H9 (cell line): ENCODE measurements around the gene MORN5. TPM values are rescaled to one million over a fixed set of nuclear protein-coding genes. Genes with fewer than 3 reads are reported as not detected.

Source experiments
- DNase-seq: peaks from one replicate; pipeline ENCODE4 v3.0.0-alpha.2; 2017
- H2AFZ ChIP-seq: one replicate; pipeline ENCODE4 v1.6.1; 2013; ENCODE audit warnings: mild to moderate bottlenecking, low read length, control low read depth, moderate library complexity
- H2AK5ac ChIP-seq: 2 replicates; pipeline ENCODE4 v1.6.1; 2013; ENCODE audit warnings: low read length, control low read depth, mixed read lengths; ENCODE audit not compliant: insufficient read length
- H2BK120ac ChIP-seq: one replicate; pipeline ENCODE4 v1.6.1; 2013; ENCODE audit warnings: low read depth, mild to moderate bottlenecking, low read length, control low read depth, inconsistent platforms; ENCODE audit not compliant: poor library complexity, severe bottlenecking
- H2BK12ac ChIP-seq: 2 replicates; pipeline ENCODE4 v1.6.1; 2013; ENCODE audit warnings: low read length, control low read depth, mixed read lengths, low read depth; ENCODE audit not compliant: insufficient read length
- H2BK15ac ChIP-seq: 2 replicates; pipeline ENCODE4 v1.6.1; 2013; ENCODE audit warnings: low read depth, low read length, control low read depth
- H2BK20ac ChIP-seq: one replicate; pipeline ENCODE4 v1.6.1; 2013; ENCODE audit warnings: low read depth, mild to moderate bottlenecking, low read length, control low read depth, inconsistent platforms; ENCODE audit not compliant: poor library complexity, severe bottlenecking
- H2BK5ac ChIP-seq: 2 replicates; pipeline ENCODE4 v1.6.1; 2013; ENCODE audit warnings: low read length, control low read depth, mixed read lengths; ENCODE audit not compliant: insufficient read length
- H3K14ac ChIP-seq: 2 replicates; pipeline ENCODE4 v1.6.1; 2013; ENCODE audit warnings: low read length, control low read depth; ENCODE audit not compliant: insufficient read depth
- H3K18ac ChIP-seq: 2 replicates; pipeline ENCODE4 v1.6.1; 2013; ENCODE audit warnings: low read depth, mild to moderate bottlenecking, mixed read lengths, low read length, control low read depth; ENCODE audit not compliant: insufficient read length
- H3K23ac ChIP-seq: 2 replicates; pipeline ENCODE4 v1.6.1; 2013; ENCODE audit warnings: low read length, control low read depth, mixed read lengths, low read depth; ENCODE audit not compliant: insufficient read length
- H3K23me2 ChIP-seq: 2 replicates; pipeline ENCODE4 v1.6.1; 2013; ENCODE audit warnings: low read depth, mild to moderate bottlenecking, mixed read lengths, low read length, control low read depth; ENCODE audit not compliant: insufficient read length, poor library complexity, severe bottlenecking
- H3K27ac ChIP-seq: 2 replicates; pipeline ENCODE4 v1.5.1; 2013; ENCODE audit warnings: low read length, control low read depth, mixed read lengths, low read depth; ENCODE audit not compliant: insufficient read length
- H3K27me3 ChIP-seq: 2 replicates; pipeline ENCODE4 v1.6.1; 2013; ENCODE audit warnings: low read length, control low read depth, inconsistent platforms; ENCODE audit not compliant: insufficient read depth
- H3K4ac ChIP-seq: 2 replicates; pipeline ENCODE4 v1.6.1; 2013; ENCODE audit warnings: low read depth, mild to moderate bottlenecking, control low read depth, inconsistent platforms, low read length, moderate library complexity
- H3K4me1 ChIP-seq: 2 replicates; pipeline ENCODE4 v1.6.1; 2013; ENCODE audit warnings: low read length, control low read depth, inconsistent platforms; ENCODE audit not compliant: insufficient read depth
- H3K4me2 ChIP-seq: 2 replicates; pipeline ENCODE4 v1.6.1; 2013; ENCODE audit warnings: low read length, control low read depth, mixed read lengths; ENCODE audit not compliant: insufficient read length, insufficient read depth
- H3K56ac ChIP-seq: 2 replicates; pipeline ENCODE4 v1.6.1; 2013; ENCODE audit warnings: low read depth, mild to moderate bottlenecking, mixed read lengths, low read length, control low read depth; ENCODE audit not compliant: insufficient read length
- H3K79me1 ChIP-seq: 2 replicates; pipeline ENCODE4 v1.6.1; 2013; ENCODE audit warnings: low read depth, mild to moderate bottlenecking, moderate library complexity, low read length, control low read depth, inconsistent platforms; ENCODE audit not compliant: insufficient read depth, poor library complexity, severe bottlenecking
- H3K79me2 ChIP-seq: 2 replicates; pipeline ENCODE4 v1.6.1; 2013; ENCODE audit warnings: low read length, control low read depth, inconsistent platforms; ENCODE audit not compliant: insufficient read depth
- H3K9ac ChIP-seq: 2 replicates; pipeline ENCODE4 v1.6.1; 2013; ENCODE audit warnings: low read length, control low read depth, mixed read lengths; ENCODE audit not compliant: insufficient read length; ENCODE audit errors: extremely low read depth
- H3K9me3 ChIP-seq: one replicate; pipeline ENCODE4 v1.6.1; 2013; ENCODE audit warnings: low read depth, low read length, inconsistent platforms; ENCODE audit not compliant: control insufficient read depth
- H3T11ph ChIP-seq: one replicate; pipeline ENCODE4 v1.6.1; 2013; ENCODE audit warnings: mild to moderate bottlenecking, low read length, control low read depth, inconsistent platforms
- H4K20me1 ChIP-seq: one replicate; pipeline ENCODE4 v1.6.1; 2013; ENCODE audit not compliant: control insufficient read depth, insufficient read length, insufficient read depth
- H4K5ac ChIP-seq: 2 replicates; pipeline ENCODE4 v1.6.1; 2013; ENCODE audit warnings: low read depth, mild to moderate bottlenecking, mixed read lengths, low read length, control low read depth; ENCODE audit not compliant: insufficient read length
- H4K8ac ChIP-seq: replicated peaks from 2 replicates; pipeline ENCODE4 v1.6.1; 2013; ENCODE audit warnings: low read length, control low read depth, mixed read lengths, low read depth; ENCODE audit not compliant: insufficient read length
- H4K91ac ChIP-seq: 2 replicates; pipeline ENCODE4 v1.6.1; 2013; ENCODE audit warnings: low read depth, mild to moderate bottlenecking, moderate library complexity, mixed read lengths, low read length, control low read depth; ENCODE audit not compliant: insufficient read length
- H3K27ac Mint-ChIP-seq, 3 experiments: 2 replicates in 2 of 3; 3 replicates in 1 of 3; pipeline ENCODE4 v1.8.0; 2020 to 2021; ENCODE audit warnings: mixed read lengths in 3 of 3, mild to moderate bottlenecking in 1 of 3, moderate library complexity in 1 of 3
- H3K27me3 Mint-ChIP-seq: 2 replicates; pipeline ENCODE4 v1.8.0; 2021; ENCODE audit warnings: low read depth, mild to moderate bottlenecking, moderate library complexity, mixed read lengths
- H3K36me3 Mint-ChIP-seq, 3 experiments: 2 replicates in 2 of 3; 3 replicates in 1 of 3; pipeline ENCODE4 v1.8.0; 2020 to 2021; ENCODE audit warnings: low read depth in 3 of 3, mixed read lengths in 3 of 3; ENCODE audit not compliant: insufficient read depth in 1 of 3
- H3K4me1 Mint-ChIP-seq, 2 experiments: 2 replicates each; pipeline ENCODE4 v1.8.0; 2020; ENCODE audit warnings: mixed read lengths in 2 of 2
- H3K4me3 Mint-ChIP-seq, 2 experiments: 2 replicates in 1 of 2; 3 replicates in 1 of 2; pipeline ENCODE4 v1.8.0; 2020 to 2021; ENCODE audit warnings: mild to moderate bottlenecking in 2 of 2, mixed read lengths in 2 of 2, moderate library complexity in 1 of 2
- H3K9me3 Mint-ChIP-seq, 2 experiments: 2 replicates in 1 of 2; 3 replicates in 1 of 2; pipeline ENCODE4 v1.8.0; 2020; ENCODE audit warnings: mild to moderate bottlenecking in 2 of 2, mixed read lengths in 2 of 2, moderate library complexity in 1 of 2
- WGBS: extraction: QIAGEN DNeasy Blood & Tissue Kit; methylation state at CpG from one replicate; pipeline ENCODE4 v1.1.7; 2013; ENCODE audit warnings: missing lambda C conversion rate, low lambda C conversion rate, mixed read lengths; ENCODE audit not compliant: insufficient read length; ENCODE audit errors: extremely low coverage; 5-methylcytosine and 5-hydroxymethylcytosine counted together
- total RNA-seq: library from RNA; stranded (reverse); gene quantifications from 2 replicates; pipeline ENCODE4 v1.2.1, GENCODE V29; 2021
- TF ChIP-seq, protein P1 (sequence below): fragments of 200-600 bp; sonication (generic); conservative IDR thresholded peaks from 3 replicates; pipeline ENCODE4 v1.8.0; 2021; ENCODE audit warnings: antibody characterized with exemption, mild to moderate bottlenecking

MORN5 gene
- total RNA-seq, 1 experiment from 2014 or later, result not detected

DNA sequence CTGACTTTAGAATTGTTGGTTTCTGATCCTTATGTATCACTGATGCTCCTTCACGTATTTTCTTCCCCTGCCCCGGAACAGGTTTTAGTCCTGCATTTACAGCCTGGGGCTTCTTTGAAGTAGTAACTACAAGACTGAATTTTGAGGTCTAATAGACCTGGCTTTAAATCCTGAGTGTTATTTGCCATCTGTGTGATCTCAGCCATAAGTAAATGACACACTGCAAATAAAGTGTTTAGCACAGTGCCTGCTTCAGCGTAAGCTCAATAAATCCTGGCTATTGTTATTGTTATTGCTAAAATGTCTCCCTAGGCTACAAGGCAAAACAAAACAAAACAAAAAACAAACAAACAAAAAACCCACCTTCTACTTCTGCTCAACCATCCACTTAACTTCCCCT lies 84.6 kb downstream of the MORN5 start:
- Histone ChIP-seq H3K27me3 (no peaks in the 10 kb centered on the region), H4K91ac (no peak overlapping the region), H3K23me2 (no peaks in the 10 kb centered on the region), H3K4ac (no peak overlapping the region), H2BK20ac (no peak overlapping the region), H3K4me1 (no peaks in the 10 kb centered on the region), H2BK15ac (no peak overlapping the region), H4K5ac (no peak overlapping the region), H3K14ac (no peak overlapping the region), H2AFZ (no peak overlapping the region), H2BK120ac (no peak overlapping the region), H2BK12ac (no peak overlapping the region), H3K9me3 (no peaks in the 10 kb centered on the region), H3K4me2 (no peak overlapping the region), H3K79me2 (no peaks in the 10 kb centered on the region), H3K79me1 (no peaks in the 10 kb centered on the region), H3T11ph (no peak overlapping the region), H3K9ac (no peak overlapping the region), H3K56ac (no peak overlapping the region), H3K27ac (no peak overlapping the region), H2BK5ac (no peak overlapping the region), H2AK5ac (no peak overlapping the region), H4K8ac (no peak overlapping the region), H4K20me1 (no peaks in the 10 kb centered on the region), H3K23ac (no peak overlapping the region), H3K18ac (no peak overlapping the region)
- Mint-ChIP-seq H3K9me3 (no peaks in the 10 kb centered on the region), H3K36me3 (peaks cover 5 to 56% (median 39%) of the 10 kb centered on the region in 3 experiments; a peak in 6 of 7 replicates), H3K4me1 (no peaks in the 10 kb centered on the region), H3K27me3 (no peaks in the 10 kb centered on the region), H3K27ac (0 out of 7 replicates have a peak overlapping the region, but pooled peaks of 1 of the 3 experiments have one; percentile 39), H3K4me3 (no peak overlapping the region)
- no CpG with 5 or more reads among the region's 3 CpGs for WGBS
- TF ChIP-seq, protein P1, sequence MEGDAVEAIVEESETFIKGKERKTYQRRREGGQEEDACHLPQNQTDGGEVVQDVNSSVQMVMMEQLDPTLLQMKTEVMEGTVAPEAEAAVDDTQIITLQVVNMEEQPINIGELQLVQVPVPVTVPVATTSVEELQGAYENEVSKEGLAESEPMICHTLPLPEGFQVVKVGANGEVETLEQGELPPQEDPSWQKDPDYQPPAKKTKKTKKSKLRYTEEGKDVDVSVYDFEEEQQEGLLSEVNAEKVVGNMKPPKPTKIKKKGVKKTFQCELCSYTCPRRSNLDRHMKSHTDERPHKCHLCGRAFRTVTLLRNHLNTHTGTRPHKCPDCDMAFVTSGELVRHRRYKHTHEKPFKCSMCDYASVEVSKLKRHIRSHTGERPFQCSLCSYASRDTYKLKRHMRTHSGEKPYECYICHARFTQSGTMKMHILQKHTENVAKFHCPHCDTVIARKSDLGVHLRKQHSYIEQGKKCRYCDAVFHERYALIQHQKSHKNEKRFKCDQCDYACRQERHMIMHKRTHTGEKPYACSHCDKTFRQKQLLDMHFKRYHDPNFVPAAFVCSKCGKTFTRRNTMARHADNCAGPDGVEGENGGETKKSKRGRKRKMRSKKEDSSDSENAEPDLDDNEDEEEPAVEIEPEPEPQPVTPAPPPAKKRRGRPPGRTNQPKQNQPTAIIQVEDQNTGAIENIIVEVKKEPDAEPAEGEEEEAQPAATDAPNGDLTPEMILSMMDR, result no peak
- no peak for DNase-seq
